CD14-positive monocyte (primary cell): Measurements from ENCODE around the gene RASSF6. TPM values are rescaled to one million over a fixed set of nuclear protein-coding genes. Genes with fewer than 3 reads are reported as not detected.

ENCODE experiments used
- DNase-seq, 3 donors: peaks; one replicate each; pipeline ENCODE4 v3.0.0-alpha.2; 2011 to 2022
- H2AFZ ChIP-seq: 2 replicates; pipeline ENCODE4 v1.6.0; 2012; ENCODE audit warnings: mild to moderate bottlenecking, low read depth, low read length, inconsistent platforms; ENCODE audit not compliant: insufficient read depth, poor library complexity, severe bottlenecking
- H3K27ac ChIP-seq, 2 donors: 1 replicate in 1 of 2; 2 replicates in 1 of 2; pipeline ENCODE4 v1.5.1; 2012 to 2013; ENCODE audit warnings: low read length in 2 of 2, control low read depth in 1 of 2, inconsistent platforms in 1 of 2, low read depth in 1 of 2, mild to moderate bottlenecking in 1 of 2
- H3K27me3 ChIP-seq, 2 donors: one replicate each; pipeline versions ENCODE4 v1.6.0 to v1.6.1; 2011 to 2013; ENCODE audit warnings: low read length in 2 of 2; ENCODE audit not compliant: control insufficient read depth in 2 of 2, insufficient read depth in 2 of 2
- H3K36me3 ChIP-seq, 2 donors: replicated peaks in 1 of 2; 1 replicate in 1 of 2; 2 replicates in 1 of 2; pipeline versions ENCODE4 v1.5.1 to v1.6.1; 2012 to 2013; ENCODE audit warnings: low read length in 2 of 2, control low read depth in 1 of 2, inconsistent platforms in 1 of 2, mild to moderate bottlenecking in 1 of 2; ENCODE audit not compliant: insufficient read depth in 2 of 2, control insufficient read depth in 1 of 2
- H3K4me1 ChIP-seq, 2 donors: 1 replicate in 1 of 2; 2 replicates in 1 of 2; pipeline versions ENCODE4 v1.5.1 to v1.6.1; 2012 to 2013; ENCODE audit warnings: low read length in 2 of 2, control low read depth in 1 of 2, inconsistent platforms in 1 of 2, mild to moderate bottlenecking in 1 of 2, moderate library complexity in 1 of 2; ENCODE audit not compliant: insufficient read depth in 2 of 2, control insufficient read depth in 1 of 2
- H3K4me2 ChIP-seq: replicated peaks from 2 replicates; pipeline ENCODE3; 2012; ENCODE audit warnings: low read length, moderate library complexity, mild to moderate bottlenecking; ENCODE audit not compliant: poor library complexity, severe bottlenecking; ENCODE audit errors: extremely low read depth
- H3K4me3 ChIP-seq, 3 experiments: fragments of 200-600 bp in 1 of 3; sonication (generic) in 1 of 3; replicated peaks in 1 of 3; 1 replicate in 2 of 3; 2 replicates in 1 of 3; pipeline ENCODE4 v1.5.1; 2011 to 2013; ENCODE audit warnings: low read length in 3 of 3, mild to moderate bottlenecking in 3 of 3, control low read depth in 2 of 3, low read depth in 2 of 3, inconsistent platforms in 1 of 3, moderate library complexity in 1 of 3
- H3K79me2 ChIP-seq: 2 replicates; pipeline ENCODE4 v1.6.0; 2012; ENCODE audit warnings: mild to moderate bottlenecking, control low read depth, inconsistent platforms, low read length, moderate library complexity; ENCODE audit not compliant: insufficient read depth
- H3K9ac ChIP-seq: 2 replicates; pipeline ENCODE4 v1.6.0; 2017; ENCODE audit warnings: low read length, mild to moderate bottlenecking; ENCODE audit not compliant: insufficient read depth, poor library complexity, severe bottlenecking
- H3K9me3 ChIP-seq, 2 donors: replicated peaks in 1 of 2; 1 replicate in 1 of 2; 2 replicates in 1 of 2; pipeline versions ENCODE4 v1.5.1 to v1.6.1; 2012 to 2013; ENCODE audit warnings: low read length in 2 of 2, control low read depth in 1 of 2; ENCODE audit not compliant: control insufficient read depth in 1 of 2, insufficient read depth in 1 of 2
- H4K20me1 ChIP-seq: 2 replicates; pipeline ENCODE4 v1.6.0; 2012; ENCODE audit warnings: mild to moderate bottlenecking, low read length, control low read depth, moderate library complexity; ENCODE audit not compliant: insufficient read depth
- H3K27ac Mint-ChIP-seq, 7 donors: one replicate each; pipeline ENCODE4 v1.8.0; 2020; ENCODE audit warnings: mild to moderate bottlenecking in 7 of 7, mixed read lengths in 7 of 7, moderate library complexity in 6 of 7, inconsistent platforms in 2 of 7
- H3K27me3 Mint-ChIP-seq, 3 donors: one replicate each; pipeline ENCODE4 v1.8.0; 2021 to 2022; ENCODE audit warnings: low read depth in 3 of 3, mild to moderate bottlenecking in 3 of 3, mixed read lengths in 3 of 3, moderate library complexity in 3 of 3, inconsistent platforms in 1 of 3
- H3K36me3 Mint-ChIP-seq, 2 donors: one replicate each; pipeline ENCODE4 v1.8.0; 2020; ENCODE audit warnings: mixed read lengths in 2 of 2, inconsistent platforms in 1 of 2, mild to moderate bottlenecking in 1 of 2
- H3K4me1 Mint-ChIP-seq: one replicate; pipeline ENCODE4 v1.8.0; 2020; ENCODE audit warnings: mild to moderate bottlenecking, mixed read lengths
- H3K4me3 Mint-ChIP-seq, 2 donors: one replicate each; pipeline ENCODE4 v1.8.0; 2020; ENCODE audit warnings: mild to moderate bottlenecking in 2 of 2, mixed read lengths in 2 of 2, moderate library complexity in 1 of 2
- H3K9me3 Mint-ChIP-seq, 7 donors: one replicate each; pipeline ENCODE4 v1.8.0; 2020 to 2022; ENCODE audit warnings: mixed read lengths in 7 of 7, mild to moderate bottlenecking in 6 of 7, moderate library complexity in 6 of 7, inconsistent platforms in 2 of 7
- WGBS: methylation state at CpG from one replicate; pipeline ENCODE4 v1.1.5; 2013; ENCODE audit warnings: missing lambda C conversion rate; ENCODE audit not compliant: insufficient coverage; 5-methylcytosine and 5-hydroxymethylcytosine counted together
- intact Hi-C, 2 donors: fragments of 100-400 bp; cut with micrococcal nuclease; formaldehyde crosslinking; loops; one replicate each; pipeline versions ENCODE4 v1.15.0 to v1.15.1; 2023
- polyA plus RNA-seq, 3 donors: library from polyadenylated mRNA; depleted of rRNA in 1 of 3; unstranded in 2 of 3; stranded (reverse) in 1 of 3; fragments of 300-500 nt in 2 of 3; fragments of >200 nt in 1 of 3; fragmentation: Illumina TruSeq in 2 of 3; gene quantifications; 1 replicate in 2 of 3; 2 replicates in 1 of 3; pipeline ENCODE4 v1.2.3, GENCODE V29; 2012 to 2021
- TF ChIP-seq, protein P1 (sequence below): fragments of 200-600 bp; IDR thresholded peaks from one replicate; pipeline ENCODE4 v1.8.0; 2022; ENCODE audit warnings: antibody characterized with exemption, mild to moderate bottlenecking

Gene RASSF6
- polyA plus RNA-seq, 3 donors: not detected

DNA sequence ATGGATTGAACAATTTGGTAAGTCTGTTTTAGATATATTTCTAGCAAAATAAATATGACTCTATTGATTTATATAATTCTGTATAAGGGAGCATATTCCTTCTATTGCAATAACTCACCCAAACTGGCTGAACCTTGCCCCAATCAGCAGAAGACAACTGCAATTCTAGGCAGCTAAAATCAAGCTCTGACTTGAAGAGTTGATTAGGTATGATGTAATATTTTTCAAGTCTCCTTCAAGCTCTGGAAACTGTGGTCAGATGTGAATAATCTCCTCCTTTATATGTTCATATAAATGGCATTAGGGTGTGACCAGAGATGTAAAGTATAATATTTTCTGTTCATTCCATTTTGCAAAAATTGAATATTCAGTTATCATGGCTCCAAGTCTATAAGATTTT is 8.2 kb downstream of the RASSF6 start:
- H3K4me2 ChIP-seq: no peak overlapping the region

DNA sequence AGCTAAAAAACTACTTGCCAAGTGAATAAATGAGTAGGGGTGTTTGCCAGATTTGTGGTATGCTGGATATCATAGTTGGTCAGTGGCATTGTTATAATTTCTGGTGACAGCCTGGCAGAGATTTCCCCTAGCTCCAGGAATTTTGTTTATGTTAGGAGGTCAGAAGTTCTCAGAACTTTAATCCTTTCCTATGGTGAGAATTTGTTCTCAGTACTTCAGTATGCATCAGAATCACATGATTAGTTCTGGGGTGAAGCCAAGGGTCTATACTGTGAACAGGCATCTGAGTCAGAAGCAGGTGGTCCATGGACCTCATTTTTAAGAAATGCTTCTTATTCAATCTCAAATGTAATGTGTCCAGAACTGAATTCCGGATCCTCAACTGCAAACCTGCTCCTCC is 10.5 kb downstream of the RASSF6 start:
- no peak overlapping the region for H3K27ac Mint-ChIP-seq
- Histone ChIP-seq H3K27ac (no peak overlapping the region), H3K36me3 (no peaks in the 10 kb centered on the region), H3K27me3 (no peaks in the 10 kb centered on the region), H3K9me3 (no peaks in the 10 kb centered on the region), H4K20me1 (no peaks in the 10 kb centered on the region), H3K4me1 (no peaks in the 10 kb centered on the region), H3K9ac (no peak overlapping the region), H2AFZ (no peak overlapping the region), H3K4me2 (no peak overlapping the region), H3K4me3 (no peak overlapping the region), H3K79me2 (no peaks in the 10 kb centered on the region)
- H3K27me3 Mint-ChIP-seq: peaks cover 0 to 2% (median 0%) of the 10 kb centered on the region in 3 donors
- TF ChIP-seq, protein P1, sequence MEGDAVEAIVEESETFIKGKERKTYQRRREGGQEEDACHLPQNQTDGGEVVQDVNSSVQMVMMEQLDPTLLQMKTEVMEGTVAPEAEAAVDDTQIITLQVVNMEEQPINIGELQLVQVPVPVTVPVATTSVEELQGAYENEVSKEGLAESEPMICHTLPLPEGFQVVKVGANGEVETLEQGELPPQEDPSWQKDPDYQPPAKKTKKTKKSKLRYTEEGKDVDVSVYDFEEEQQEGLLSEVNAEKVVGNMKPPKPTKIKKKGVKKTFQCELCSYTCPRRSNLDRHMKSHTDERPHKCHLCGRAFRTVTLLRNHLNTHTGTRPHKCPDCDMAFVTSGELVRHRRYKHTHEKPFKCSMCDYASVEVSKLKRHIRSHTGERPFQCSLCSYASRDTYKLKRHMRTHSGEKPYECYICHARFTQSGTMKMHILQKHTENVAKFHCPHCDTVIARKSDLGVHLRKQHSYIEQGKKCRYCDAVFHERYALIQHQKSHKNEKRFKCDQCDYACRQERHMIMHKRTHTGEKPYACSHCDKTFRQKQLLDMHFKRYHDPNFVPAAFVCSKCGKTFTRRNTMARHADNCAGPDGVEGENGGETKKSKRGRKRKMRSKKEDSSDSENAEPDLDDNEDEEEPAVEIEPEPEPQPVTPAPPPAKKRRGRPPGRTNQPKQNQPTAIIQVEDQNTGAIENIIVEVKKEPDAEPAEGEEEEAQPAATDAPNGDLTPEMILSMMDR: no peak
- H3K9me3 Mint-ChIP-seq: no peaks in the 10 kb centered on the region
- no peak overlapping the region for H3K4me3 Mint-ChIP-seq
- WGBS: 100% methylated on average over 1 of the region's 1 CpG
- H3K4me1 Mint-ChIP-seq: no peaks in the 10 kb centered on the region
- intact Hi-C loops: no loop called here
- DNase-seq: no peak
- no peaks in the 10 kb centered on the region for H3K36me3 Mint-ChIP-seq

More for the DNA sequence above, 8.2 kb downstream of the RASSF6 start:
- H3K9ac ChIP-seq: no peak overlapping the region
- TF ChIP-seq, protein P1: no peak
- H3K36me3 Mint-ChIP-seq: no peaks in the 10 kb centered on the region
- H3K36me3 ChIP-seq: no peaks in the 10 kb centered on the region
- no peak overlapping the region for H3K4me3 Mint-ChIP-seq
- H4K20me1 ChIP-seq: no peaks in the 10 kb centered on the region
- no peaks in the 10 kb centered on the region for H3K79me2 ChIP-seq
- no peak for DNase-seq
- intact Hi-C loops: no loop called here
- H3K27me3 ChIP-seq: no peaks in the 10 kb centered on the region
- no peaks in the 10 kb centered on the region for H3K4me1 Mint-ChIP-seq
- no peak overlapping the region for H3K4me3 ChIP-seq
- peaks cover 0 to 2% (median 0%) of the 10 kb centered on the region in 3 donors for H3K27me3 Mint-ChIP-seq
- no peaks in the 10 kb centered on the region for H3K4me1 ChIP-seq
- no peak overlapping the region for H3K27ac Mint-ChIP-seq
- no peak overlapping the region for H2AFZ ChIP-seq
- H3K27ac ChIP-seq: no peak overlapping the region
- H3K9me3 ChIP-seq: no peaks in the 10 kb centered on the region
- no peaks in the 10 kb centered on the region for H3K9me3 Mint-ChIP-seq
